ENCODE data around the gene GTF3C5.

DNA sequence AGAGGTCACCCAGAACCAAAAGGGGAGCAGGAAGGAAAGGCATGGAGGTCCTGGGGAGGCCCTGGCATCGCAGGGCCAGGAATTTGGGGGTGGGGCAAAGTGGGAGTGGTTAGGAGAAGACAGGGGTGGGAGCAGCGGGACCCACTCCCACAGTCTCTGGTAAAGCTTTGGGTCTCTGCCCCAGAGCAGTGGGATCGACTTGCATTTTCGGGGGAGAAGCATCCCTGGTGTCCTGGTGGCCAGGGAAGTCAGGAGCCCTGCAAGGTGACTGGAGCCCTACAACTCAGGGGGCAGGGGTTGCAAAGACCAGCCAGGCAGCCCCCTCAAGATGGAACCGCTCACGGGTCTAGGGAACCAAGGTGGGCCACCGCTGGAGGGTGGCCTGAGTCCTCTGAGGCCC, 22.4 kb upstream of the GTF3C5 start:
- TF ChIP-seq, protein P1, sequence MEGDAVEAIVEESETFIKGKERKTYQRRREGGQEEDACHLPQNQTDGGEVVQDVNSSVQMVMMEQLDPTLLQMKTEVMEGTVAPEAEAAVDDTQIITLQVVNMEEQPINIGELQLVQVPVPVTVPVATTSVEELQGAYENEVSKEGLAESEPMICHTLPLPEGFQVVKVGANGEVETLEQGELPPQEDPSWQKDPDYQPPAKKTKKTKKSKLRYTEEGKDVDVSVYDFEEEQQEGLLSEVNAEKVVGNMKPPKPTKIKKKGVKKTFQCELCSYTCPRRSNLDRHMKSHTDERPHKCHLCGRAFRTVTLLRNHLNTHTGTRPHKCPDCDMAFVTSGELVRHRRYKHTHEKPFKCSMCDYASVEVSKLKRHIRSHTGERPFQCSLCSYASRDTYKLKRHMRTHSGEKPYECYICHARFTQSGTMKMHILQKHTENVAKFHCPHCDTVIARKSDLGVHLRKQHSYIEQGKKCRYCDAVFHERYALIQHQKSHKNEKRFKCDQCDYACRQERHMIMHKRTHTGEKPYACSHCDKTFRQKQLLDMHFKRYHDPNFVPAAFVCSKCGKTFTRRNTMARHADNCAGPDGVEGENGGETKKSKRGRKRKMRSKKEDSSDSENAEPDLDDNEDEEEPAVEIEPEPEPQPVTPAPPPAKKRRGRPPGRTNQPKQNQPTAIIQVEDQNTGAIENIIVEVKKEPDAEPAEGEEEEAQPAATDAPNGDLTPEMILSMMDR (IDR thresholded peaks at IDR 0.05; ENCODE audit: poor library complexity, severe bottlenecking), result no peak
- TF ChIP-seq TAF1 (IDR thresholded peaks at IDR 0.05; ENCODE audit: low read depth), result no peak
- no peak for TF ChIP-seq EP300 (conservative IDR thresholded peaks at IDR 0.05; ENCODE audit: poor library complexity, severe bottlenecking)

Data from neural cell (in vitro differentiated cells).